DOHH2 (cell line): ENCODE results near the gene RPTOR.

Source experiments
- H3F3A ChIP-seq: fragments of 200-600 bp; sonication (generic), shearing (Covaris generic); 2 replicates; pipeline ENCODE4 v1.6.0; 2016; ENCODE audit warnings: antibody characterized with exemption, mild to moderate bottlenecking; ENCODE audit not compliant: control insufficient read depth, insufficient read depth
- H3K27ac ChIP-seq: fragments of 200-600 bp; sonication (generic); 2 replicates; pipeline ENCODE4 v1.5.1; 2014; ENCODE audit warnings: low read depth, mild to moderate bottlenecking, low read length, moderate library complexity
- H3K27me3 ChIP-seq: fragments of 200-600 bp; sonication (generic); 2 replicates; pipeline ENCODE4 v1.6.1; 2014; ENCODE audit warnings: mild to moderate bottlenecking, low read length, mixed read lengths; ENCODE audit not compliant: control insufficient read depth
- H3K36me3 ChIP-seq: fragments of 200-600 bp; sonication (generic); 2 replicates; pipeline ENCODE4 v1.6.1; 2014; ENCODE audit warnings: mild to moderate bottlenecking, low read length, moderate library complexity, mixed read lengths; ENCODE audit not compliant: control insufficient read depth
- H3K4me1 ChIP-seq: fragments of 200-600 bp; sonication (generic); 2 replicates; pipeline ENCODE4 v1.6.1; 2014; ENCODE audit warnings: mild to moderate bottlenecking, low read length, mixed read lengths; ENCODE audit not compliant: control insufficient read depth
- H3K4me2 ChIP-seq: fragments of 200-600 bp; sonication (generic); 2 replicates; pipeline ENCODE4 v1.6.0; 2014; ENCODE audit warnings: mild to moderate bottlenecking, low read length, moderate library complexity
- H3K4me3 ChIP-seq: fragments of 200-600 bp; sonication (generic); 2 replicates; pipeline ENCODE4 v1.5.1; 2014; ENCODE audit warnings: mild to moderate bottlenecking, low read length, mixed read lengths
- H3K79me2 ChIP-seq: fragments of 200-600 bp; sonication (generic); 2 replicates; pipeline ENCODE4 v1.6.1; 2014; ENCODE audit warnings: mild to moderate bottlenecking, low read length, mixed read lengths; ENCODE audit not compliant: control insufficient read depth
- H3K9me2 ChIP-seq: fragments of 200-600 bp; sonication (generic); replicated peaks from 2 replicates; pipeline ENCODE4 v1.6.1; 2014; ENCODE audit warnings: mild to moderate bottlenecking, low read length, mixed read lengths; ENCODE audit not compliant: control insufficient read depth
- H3K9me3 ChIP-seq: fragments of 200-600 bp; sonication (generic); 2 replicates; pipeline ENCODE4 v1.6.1; 2014; ENCODE audit warnings: antibody characterized with exemption, low read length, mixed read lengths; ENCODE audit not compliant: control insufficient read depth, insufficient read depth
- H4K20me1 ChIP-seq: fragments of 200-600 bp; sonication (generic); 2 replicates; pipeline ENCODE4 v1.6.0; 2014; ENCODE audit warnings: low read depth, mild to moderate bottlenecking, antibody characterized with exemption, low read length, moderate library complexity; ENCODE audit not compliant: control insufficient read depth, insufficient read depth
- CTCF ChIP-seq: fragments of 200-600 bp; sonication (generic); IDR thresholded peaks from one replicate; pipeline ENCODE4 v1.5.1; 2014; ENCODE audit warnings: antibody characterized with exemption, mild to moderate bottlenecking, low read depth, low read length; ENCODE audit not compliant: poor library complexity, severe bottlenecking
- EZH2phosphoT487 ChIP-seq: fragments of 200-600 bp; sonication (generic); IDR thresholded peaks from 2 replicates; pipeline ENCODE4 v1.6.1; 2017; ENCODE audit warnings: borderline replicate concordance, mild to moderate bottlenecking, antibody characterized with exemption, low read length, moderate library complexity, mixed read lengths

Gene RPTOR

GRCh38 chr17:80792373-80792781, 247.7 kb downstream of the RPTOR start:
- H3K9me3 ChIP-seq, result peaks cover 6% of the 10 kb centered on the region
- H3K9me2 ChIP-seq, result no peaks in the 10 kb centered on the region
- no peaks in the 10 kb centered on the region for H4K20me1 ChIP-seq
- no peak overlapping the region for H3K4me2 ChIP-seq
- H3K79me2 ChIP-seq, result peaks cover 19% of the 10 kb centered on the region
- no peak overlapping the region for H3K27ac ChIP-seq
- peaks cover 40% of the 10 kb centered on the region for H3K4me1 ChIP-seq
- TF ChIP-seq EZH2phosphoT487 (no peak), CTCF (no peak)
- no peaks in the 10 kb centered on the region for H3K27me3 ChIP-seq
- H3F3A ChIP-seq, result peaks cover 7% of the 10 kb centered on the region
- peaks cover 27% of the 10 kb centered on the region for H3K36me3 ChIP-seq
- no peak overlapping the region for H3K4me3 ChIP-seq

- H3K27ac ChIP-seq, result no peak overlapping the region
- H3K4me3 ChIP-seq, result no peak overlapping the region
- TF ChIP-seq CTCF (no peak), EZH2phosphoT487 (no peak)
- H3K4me2 ChIP-seq, result no peak overlapping the region
- peaks cover 30% of the 10 kb centered on the region for H3K4me1 ChIP-seq
- no peaks in the 10 kb centered on the region for H3K9me2 ChIP-seq
- H3K9me3 ChIP-seq, result no peaks in the 10 kb centered on the region
- H3F3A ChIP-seq, result peaks cover 7% of the 10 kb centered on the region
- H4K20me1 ChIP-seq, result no peaks in the 10 kb centered on the region
- peaks cover 10% of the 10 kb centered on the region for H3K79me2 ChIP-seq
- peaks cover 21% of the 10 kb centered on the region for H3K36me3 ChIP-seq
- no peaks in the 10 kb centered on the region for H3K27me3 ChIP-seq
Measured at GRCh38 chr17:80793421-80793820, 248.8 kb downstream of the RPTOR start.

- Histone ChIP-seq H3K4me2 (no peak overlapping the region), H3K27ac (no peak overlapping the region), H3K27me3 (no peaks in the 10 kb centered on the region), H3K9me3 (no peaks in the 10 kb centered on the region), H3K4me1 (peaks cover 26% of the 10 kb centered on the region), H3K9me2 (no peaks in the 10 kb centered on the region), H3K36me3 (peaks cover 21% of the 10 kb centered on the region), H4K20me1 (no peaks in the 10 kb centered on the region), H3K4me3 (no peak overlapping the region), H3F3A (peaks cover 7% of the 10 kb centered on the region), H3K79me2 (peaks cover 6% of the 10 kb centered on the region)
- TF ChIP-seq CTCF (no peak), EZH2phosphoT487 (no peak)
Measured at GRCh38 chr17:80793851-80794267, 249.2 kb downstream of the RPTOR start.
